HG03442 (cell line): Measurements from ENCODE around the gene KIF3A.
"Not testable (repeated sequence)": the region's sequence is repeated elsewhere in the genome, so short reads cannot be mapped to it uniquely, and the experiment has no call there.

Experiments used
- ATAC-seq: cut with Tn5 transposase; IDR thresholded peaks from one replicate; pipeline ENCODE4 v1.9.1; 2021; ENCODE audit warnings: mild to moderate bottlenecking, moderate library complexity; ENCODE audit not compliant: unreplicated experiment

KIF3A gene

DNA sequence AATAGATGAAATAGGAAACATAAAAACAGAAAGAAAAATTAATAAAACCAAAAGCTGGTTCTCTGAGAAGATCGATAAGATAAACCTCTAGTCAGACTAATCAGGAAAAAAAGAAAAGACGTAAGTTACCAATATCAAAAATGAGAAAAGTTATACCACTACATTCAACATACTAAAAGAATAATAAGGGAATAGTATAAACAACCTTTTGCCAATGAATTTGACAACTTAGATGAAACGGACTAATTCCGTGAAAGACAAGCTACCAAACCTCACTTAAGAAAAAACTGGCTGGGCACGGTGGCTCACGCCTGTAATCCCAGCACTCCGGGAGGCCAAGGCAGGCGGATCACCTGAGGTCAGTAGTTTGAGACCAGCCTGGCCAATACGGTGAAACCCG, 7.5 kb downstream of the KIF3A start:
- ATAC-seq, result no peak

- ATAC-seq, result no peak
Observed at GRCh38 chr5:132725745-132726144, 11.6 kb downstream of the KIF3A start.

DNA sequence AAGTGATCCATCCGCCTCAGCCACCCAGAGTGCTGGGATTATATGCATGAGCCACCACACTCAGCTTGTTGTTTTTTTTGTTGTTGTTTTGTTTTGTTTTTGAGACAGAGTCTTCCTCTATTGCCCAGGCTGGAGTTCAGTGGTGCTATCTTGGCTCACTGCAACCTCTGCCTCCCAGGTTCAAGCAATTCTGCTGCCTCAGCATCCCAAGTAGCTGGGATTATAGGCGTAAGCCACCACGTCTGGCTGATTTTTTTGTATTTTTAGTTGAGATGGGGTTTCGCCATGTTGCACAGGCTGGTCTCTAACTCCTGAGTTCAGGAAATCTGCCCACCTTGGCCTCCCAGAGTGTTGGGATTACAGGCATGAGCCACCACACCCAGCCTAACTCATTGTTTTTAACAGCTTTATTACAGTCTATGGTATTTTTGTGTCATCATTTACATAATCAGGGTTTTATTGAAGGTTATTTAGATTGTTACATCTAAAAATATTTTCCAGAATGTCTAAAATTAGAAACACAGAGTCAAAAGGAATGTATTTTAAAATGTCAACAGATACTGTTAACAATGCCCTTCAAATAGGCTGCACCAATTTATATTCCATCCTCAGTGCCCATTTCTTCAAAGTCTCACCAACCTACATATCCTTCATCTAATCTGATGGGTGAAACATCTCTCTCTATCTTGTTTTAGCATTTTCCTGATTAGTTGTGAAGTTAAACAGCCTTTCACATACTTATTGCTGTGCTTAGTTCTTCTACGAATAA, 18.6 kb downstream of the KIF3A start:
- no peak for ATAC-seq

- ATAC-seq, result no peak
Observed at GRCh38 chr5:132714456-132715307, 22.7 kb downstream of the KIF3A start.

DNA sequence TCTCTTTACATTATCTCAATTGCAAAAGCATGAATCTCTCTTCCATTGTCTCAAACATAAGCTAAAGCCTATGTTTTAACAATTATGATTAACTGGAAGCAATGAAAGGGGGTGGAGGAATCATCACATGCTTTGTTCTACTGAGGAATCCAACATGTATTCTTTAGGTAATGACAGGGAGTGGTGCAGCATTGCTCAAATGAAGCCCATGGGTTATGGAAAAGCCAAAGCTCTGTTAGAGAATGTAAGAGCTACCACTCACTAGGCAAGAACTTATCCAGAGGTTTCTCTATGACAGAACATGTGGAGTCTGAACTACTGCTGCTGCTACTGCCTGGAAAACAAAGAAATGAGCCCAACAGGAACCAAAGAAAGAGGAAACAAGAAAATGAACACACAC, 28.7 kb downstream of the KIF3A start:
- no peak for ATAC-seq

- no peak for ATAC-seq
Observed at GRCh38 chr5:132704875-132705274, 32.5 kb downstream of the KIF3A start.

GRCh38 chr5:132695956-132696355, 41.4 kb downstream of the KIF3A start:
- no peak for ATAC-seq

DNA sequence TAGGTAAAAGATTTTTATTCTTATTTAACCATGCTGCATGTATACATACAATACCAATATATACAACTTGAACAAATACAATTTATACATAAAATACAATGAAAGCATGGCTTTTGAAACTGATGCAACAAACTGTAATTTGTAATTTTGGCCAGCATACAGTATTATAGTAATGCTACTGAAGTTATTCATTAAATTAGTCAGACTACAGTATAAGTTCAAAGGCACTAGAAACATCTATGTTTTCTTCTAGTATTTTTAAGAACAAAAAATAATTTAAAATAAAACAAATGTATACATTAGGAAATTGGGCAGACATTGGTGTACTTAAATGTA, 44.7 kb downstream of the KIF3A start:
- no peak for ATAC-seq

- not testable (repeated sequence) for ATAC-seq
Observed at GRCh38 chr5:132691755-132692631, 45.4 kb downstream of the KIF3A start.

DNA sequence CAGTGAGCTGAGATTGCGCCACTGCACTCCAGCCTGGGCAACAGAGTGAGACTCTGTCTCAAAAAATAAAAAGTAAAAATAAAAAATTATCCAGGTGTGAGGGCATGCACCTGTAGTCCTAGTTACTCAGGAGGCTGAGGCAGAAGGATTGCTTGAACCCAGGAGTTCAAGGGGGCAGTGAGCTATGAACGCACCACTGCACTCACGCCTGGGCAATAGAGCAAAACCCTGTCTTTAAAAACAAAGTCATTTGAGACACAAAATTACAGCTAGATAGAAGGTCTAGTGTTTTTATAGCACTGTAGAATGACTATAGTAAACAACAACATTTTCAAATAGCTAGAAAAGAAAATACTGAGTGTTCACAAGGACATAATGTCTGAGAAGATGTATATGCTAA, 47.2 kb downstream of the KIF3A start:
- no peak for ATAC-seq

- no peak for ATAC-seq
Observed at GRCh38 chr5:132689513-132689912, 47.8 kb downstream of the KIF3A start.

- ATAC-seq, result no peak
Observed at GRCh38 chr5:132688536-132689339, 48.6 kb downstream of the KIF3A start.

GRCh38 chr5:132687995-132688394, 49.4 kb downstream of the KIF3A start:
- ATAC-seq, result no peak

GRCh38 chr5:132686193-132686592, 51.2 kb downstream of the KIF3A start:
- no peak for ATAC-seq

- no peak for ATAC-seq
Observed at GRCh38 chr5:132684922-132685720, 52.2 kb downstream of the KIF3A start.

- ATAC-seq, result no peak
Observed at GRCh38 chr5:132684491-132684890, 52.9 kb downstream of the KIF3A start.

DNA sequence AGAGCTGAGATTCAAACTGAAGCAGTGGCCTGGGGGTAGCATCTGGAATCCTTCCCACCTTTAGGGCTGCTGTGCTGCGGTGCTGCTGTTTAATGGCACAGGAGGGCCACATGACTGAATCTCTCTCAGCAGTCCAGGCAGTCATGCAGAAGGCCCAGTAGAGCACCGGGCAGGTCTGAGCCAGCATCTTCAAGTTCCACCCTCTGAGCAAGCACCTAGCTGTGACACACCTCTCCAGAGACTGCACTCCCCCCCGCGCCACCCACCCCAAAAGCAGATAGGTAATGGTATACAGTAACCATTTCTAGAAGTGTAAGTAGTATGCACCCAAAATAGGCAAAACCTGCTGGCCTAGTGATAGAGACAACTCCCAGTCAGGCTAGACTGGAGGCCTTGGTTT, 55.4 kb downstream of the KIF3A start:
- ATAC-seq, result no peak

DNA sequence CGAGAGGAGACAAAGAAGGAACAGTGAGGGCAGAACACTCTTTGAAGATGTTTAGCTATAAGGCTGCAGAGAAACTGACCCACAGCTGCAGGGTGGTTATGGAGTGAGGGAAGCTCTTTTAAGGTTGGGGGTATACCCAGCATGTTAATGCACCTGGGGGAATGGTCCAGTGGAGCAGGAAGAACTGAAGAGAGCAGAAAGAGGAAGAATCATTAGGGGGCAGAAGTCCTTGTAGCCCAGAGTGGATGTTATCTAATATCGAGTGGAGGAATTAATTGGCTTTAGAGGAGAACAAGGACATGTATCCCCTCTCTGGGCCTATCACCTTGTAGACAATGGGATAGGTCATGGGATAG, 55.9 kb downstream of the KIF3A start:
- ATAC-seq, result no peak

DNA sequence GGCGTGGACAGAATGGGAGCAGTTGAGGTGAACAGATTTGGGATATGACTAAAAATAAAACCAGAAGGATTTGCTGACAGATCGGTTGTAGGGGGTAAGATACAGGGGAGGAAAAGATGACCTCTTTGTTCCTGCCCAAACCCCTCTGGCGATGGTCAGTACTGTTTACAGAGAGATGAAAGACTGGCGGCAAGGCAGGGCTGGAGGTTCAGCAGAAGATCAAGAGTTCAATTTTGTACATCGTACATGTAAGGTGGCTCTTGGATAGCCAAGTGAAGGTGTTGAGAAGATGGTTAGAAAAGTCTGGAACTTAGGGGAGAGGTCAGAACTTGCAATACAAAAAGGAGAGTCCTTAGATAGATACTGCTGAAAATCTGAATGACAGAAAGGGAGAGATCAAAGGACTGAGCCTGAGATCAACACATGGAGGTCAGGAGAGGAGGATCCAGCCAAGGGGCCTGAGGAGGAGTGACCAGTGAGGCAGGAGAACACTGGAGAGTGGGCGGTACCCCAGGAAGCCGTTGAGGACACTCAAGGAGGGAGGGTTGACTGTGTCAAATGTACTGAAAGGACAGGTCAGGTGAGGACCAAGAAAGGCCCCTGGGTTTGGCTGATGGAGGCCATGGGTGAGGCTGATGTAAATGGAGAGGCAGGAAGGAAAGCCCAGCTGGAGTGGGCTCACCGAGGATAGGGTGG, 56.4 kb downstream of the KIF3A start:
- no peak for ATAC-seq
